Embryonic facial prominence (tissue), 1 donor: ENCODE results near the gene ZFHX3.
"Not testable (repeated sequence)": the region's sequence is repeated elsewhere in the genome, so short reads cannot be mapped to it uniquely, and the experiment has no call there.

ENCODE experiments used
- DNase-seq: peaks from one replicate; pipeline ENCODE4 v3.0.0-alpha.2; 2016; ENCODE audit errors: extremely low spot score

ZFHX3 gene

DNA sequence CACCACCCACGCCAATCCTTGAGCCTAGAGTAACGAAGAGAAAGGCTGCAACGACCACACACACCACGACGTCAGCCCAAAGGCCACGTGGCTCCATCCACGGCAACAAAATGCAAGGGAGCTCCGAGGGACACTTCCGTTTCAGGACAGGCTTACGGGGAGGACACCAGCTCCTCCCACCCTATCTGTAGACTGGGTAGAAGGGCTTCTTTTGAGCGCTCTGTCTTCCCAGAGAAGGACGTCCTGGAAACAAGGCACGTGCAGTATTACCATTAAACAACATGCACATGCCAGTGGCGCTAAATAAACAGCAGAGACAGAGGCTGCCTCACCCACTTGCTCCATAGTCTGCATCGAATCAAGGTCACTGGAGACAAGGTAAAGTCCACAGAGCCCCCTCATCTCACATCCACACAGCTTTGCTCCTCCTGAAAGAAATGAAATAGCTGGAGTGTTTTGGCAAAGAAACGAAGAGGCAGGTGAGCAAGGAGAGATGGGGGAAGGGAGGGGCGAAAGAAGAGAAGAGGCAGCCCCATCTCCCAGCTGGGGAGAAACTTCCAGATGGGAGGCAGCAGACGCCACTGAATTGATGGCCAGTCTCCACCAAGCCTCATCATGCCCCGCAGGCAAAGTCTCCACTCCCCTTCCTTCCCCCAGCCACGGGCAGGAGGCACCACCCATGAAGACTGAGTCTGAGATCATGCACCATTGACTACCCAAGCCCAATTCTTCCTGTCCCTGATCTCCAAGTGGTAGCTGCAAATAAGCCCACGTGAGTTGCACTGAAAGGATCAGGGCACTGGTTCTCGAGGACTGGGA, 24.0 kb downstream of the ZFHX3 start:
- DNase-seq: no peak

DNA sequence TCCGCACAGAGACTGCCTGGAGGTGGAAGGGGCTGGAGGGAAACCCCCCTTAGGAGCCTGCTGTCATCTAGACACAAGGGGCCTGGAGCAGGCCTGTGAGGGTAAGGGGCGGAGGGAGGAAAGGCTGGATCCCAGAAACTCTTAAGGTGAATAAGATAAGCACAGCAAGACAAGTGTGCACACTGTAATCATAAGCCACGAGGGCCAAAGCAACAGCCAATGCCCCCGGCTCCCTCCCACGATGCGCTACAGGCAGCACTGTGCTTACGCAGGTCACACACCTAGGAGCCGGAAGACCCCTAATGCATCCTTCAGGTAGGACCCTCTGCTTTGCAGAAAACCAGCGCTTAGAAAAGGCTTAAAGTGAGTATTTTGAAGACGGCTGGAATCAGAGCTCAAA, 24.6 kb downstream of the ZFHX3 start:
- DNase-seq: no peak

DNA sequence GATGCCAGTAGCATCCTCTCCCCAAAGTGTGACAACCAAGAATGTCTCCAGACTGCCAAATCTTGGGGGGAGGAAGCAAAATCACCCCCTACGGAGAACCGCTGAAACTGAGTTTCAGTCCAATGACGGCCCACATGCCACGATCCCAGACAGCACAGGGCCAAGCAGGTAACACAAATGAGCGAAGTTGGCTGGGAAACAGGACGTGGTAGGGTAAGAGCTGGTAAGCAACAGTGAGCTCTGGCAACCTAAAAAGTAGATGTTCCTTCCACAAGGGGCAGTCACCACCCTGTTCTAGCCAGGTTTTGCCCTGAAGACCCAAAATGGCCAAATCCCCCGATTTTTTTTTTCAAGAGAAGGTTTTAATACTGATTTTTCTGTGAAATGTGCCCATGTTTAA, 25.4 kb downstream of the ZFHX3 start:
- DNase-seq: no peak

DNA sequence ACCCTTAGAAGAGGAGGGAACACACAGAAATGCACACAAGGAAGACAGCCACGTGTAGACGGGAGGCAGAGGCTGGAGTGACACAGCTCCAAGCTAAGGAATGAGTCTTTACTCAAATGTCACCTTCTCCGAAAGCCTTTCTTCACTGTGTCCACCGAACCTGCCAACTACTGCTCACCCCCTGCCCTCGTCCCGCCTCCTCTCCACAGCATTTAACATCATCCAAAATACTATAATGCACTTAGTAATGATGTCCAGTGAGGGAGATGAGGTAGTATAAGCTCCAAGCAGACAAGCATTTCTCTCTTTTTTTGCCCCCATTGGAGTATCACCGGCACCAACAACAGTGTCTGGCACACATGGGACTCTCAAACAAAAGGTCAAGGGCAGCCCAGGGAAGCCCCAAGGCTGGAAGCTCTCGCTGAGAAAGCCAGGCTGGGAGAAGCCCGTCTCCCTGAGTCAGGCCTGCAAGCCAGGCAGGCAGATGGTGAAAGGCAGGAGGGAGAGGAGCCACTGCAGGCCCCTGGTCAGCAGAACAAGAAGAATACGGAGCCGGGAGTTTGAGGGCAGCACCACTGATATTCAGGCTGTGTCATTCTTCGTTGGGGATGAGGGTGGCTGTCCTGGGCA, 25.9 kb downstream of the ZFHX3 start:
- no peak for DNase-seq

DNA sequence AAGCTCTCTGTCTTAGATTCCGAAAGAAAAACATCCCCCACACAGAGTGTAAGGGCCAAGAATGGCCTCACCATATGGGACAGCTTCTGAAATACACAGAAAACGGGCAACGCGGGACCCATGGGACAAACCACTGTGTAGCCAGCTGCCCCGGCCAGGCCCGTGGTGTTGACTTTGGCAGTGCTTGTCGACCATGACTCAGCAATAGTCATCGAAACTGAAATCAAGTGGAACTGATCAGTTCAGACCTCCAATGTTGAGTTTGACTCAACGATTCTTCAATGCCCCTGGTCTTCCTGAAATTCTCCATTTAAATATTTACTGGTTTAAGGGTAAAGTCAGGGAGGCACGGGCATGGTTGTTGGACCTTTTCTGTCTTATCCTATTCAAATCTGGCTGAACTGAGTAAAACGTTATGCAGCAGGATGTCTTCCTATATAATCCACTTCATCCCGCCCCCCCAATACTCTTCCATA, 27.5 kb downstream of the ZFHX3 start:
- no peak for DNase-seq

DNA sequence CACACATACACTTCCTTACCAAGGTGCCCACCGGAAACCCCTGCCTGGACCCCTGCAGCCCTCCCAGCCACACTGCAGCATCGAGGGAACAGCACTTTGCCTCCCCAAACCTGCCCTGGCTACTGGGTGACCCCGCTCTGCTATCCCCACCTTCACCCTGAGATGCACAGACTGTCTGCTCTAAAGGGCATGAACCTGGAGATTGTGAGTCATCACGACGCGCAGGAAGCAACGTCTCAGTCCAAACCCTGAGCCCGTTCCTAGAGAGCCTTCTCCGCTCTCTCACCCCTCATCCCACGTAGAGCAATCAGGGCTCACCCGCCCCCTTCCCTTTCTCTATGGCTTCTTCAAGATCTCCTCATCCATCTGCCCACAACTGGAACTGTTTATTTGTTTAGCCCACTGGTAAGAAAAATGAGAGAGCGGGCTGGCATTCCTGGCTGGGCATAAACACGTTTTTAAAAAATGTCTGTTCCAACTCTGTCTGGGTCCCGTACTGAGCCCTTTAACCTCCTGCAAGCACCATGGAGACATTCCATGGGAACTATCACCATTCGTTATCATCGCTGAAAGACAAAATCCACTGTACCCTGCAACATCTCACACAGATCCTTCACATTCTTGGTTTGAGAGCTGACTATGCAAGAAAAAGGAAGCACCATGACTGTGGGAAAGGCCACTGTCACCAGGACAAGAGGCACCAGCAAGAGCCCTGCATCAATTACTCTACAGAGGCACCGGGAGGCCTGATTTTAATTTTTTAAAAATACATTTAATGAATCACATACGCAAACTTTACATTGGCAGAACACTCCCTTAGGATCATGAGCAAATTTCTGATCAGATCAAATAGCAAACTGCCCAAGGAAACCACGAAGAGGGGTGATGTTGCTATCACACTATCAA, 28.2 kb downstream of the ZFHX3 start:
- DNase-seq: no peak

DNA sequence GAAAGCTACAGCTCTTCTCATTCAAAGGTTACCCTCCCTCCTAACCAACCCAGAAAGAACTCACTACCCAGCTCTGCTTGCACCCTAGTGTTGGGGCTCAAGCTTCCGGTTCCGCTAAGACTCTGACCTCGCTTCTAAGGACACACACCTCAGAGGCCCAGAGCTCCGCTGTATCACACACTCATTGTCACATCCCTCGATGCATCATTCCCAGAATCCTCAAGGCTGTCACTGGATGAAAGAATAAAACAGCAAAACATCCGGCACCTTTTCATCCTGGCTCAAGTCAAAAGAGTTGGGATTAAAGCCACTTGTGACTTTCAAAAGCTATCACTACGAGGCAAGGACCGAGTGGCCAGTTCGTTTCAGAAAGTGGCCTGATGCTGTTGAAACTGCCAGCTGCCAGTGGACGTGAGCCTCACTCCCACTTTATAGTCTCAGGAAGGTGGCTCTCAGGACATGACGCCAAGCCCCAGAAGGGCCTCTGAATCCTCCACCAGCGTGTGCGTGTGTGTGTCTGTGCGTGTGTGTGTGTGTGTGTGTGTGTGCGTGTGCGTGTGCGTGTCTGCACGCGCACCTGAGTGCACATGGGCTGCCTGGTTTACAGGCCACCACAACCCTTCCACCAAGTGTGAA, 29.0 kb downstream of the ZFHX3 start:
- DNase-seq: no peak

DNA sequence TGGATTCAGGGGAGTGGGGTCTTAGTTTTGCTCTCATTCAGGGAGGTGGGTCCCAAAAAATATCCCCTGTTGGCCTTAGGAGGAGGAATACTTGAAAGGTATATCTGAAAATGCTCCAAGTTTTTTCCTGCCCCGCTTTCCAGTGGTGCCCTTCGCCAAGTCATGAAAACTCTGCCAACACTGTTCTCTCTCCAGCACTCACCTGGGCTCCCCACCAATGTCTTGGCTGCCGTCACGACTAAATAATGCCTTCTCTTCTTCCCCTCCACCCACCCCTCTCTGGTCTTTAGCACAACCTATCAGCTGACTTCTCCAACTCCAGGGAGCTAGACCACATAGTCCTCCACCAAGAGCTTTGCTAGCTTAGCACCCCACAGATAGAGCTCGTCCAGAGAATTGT, 30.6 kb downstream of the ZFHX3 start:
- DNase-seq: no peak

DNA sequence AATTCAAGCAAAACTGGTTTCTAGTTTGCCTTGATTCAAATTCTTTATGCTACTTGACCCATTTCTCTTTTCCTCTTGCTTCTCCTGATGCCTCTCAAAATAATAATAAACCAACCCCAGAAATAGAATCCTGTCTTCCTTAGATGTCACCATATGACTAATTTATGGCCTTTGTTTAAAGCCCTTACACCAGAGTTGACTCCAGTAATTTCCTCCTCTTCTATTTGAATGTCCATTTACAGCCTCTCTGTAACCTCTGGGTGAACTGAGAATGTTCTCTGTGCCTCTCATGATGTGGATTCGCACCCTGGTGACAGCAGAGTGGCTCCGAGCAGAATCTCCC, 31.5 kb downstream of the ZFHX3 start:
- no peak for DNase-seq

DNA sequence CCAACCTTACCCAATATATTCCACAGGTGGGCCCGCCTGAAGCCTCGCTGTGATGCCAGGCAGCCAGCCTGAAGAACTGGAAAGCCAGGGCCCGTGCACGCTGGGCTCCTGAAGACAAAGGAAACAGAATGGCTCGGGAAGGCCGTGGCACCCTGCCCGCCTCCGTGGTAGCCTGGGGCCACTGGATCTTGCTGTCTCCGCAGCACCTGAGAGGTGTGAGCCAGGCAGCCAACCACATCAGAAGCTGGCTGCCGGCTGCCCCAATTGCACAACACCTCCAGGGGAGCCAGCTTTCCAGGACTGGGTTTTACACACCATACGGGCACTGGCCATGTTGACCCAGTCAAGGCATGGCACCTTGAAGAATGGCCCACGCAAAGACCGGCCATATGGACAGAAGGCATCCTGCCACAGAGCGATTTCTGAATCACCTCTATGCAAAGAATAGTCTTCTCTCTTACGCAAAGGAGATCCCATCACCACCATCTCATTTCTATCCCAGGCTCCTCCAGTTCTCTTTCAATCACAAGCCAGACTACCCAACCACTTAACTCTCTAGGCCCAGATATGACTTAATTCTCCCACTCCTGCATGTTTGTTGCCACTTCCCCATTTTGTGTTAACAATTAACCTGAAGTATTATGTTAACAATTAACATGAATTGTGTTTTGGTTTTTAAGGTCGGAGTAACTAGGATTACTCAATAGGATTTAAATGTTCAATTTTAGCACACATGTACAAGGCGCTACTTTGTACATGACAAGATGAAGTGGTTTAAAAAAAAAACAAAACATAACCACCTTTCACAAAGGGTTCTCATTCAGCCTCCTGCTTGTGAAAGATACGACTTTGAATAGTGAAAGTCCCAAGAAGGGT, 32.1 kb downstream of the ZFHX3 start:
- no peak for DNase-seq

DNA sequence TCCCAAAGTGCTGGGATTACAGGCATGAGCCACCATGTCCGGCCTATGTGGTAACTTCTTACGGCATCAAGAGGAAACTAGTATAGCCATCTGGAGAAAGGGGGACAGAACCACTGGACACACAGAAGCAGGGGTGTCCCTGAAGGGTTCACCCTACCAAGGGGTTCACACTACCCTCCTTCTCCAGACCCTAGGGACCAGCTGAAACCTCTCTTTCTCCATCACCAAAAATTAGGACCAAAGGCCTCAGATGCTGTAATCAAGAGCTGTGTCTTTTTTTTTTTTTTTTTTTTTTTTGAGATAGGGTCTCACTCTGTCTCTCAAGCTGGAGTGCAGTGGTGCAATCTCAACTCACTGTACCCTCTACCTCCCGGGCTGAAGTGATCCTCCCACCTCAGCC, 33.2 kb downstream of the ZFHX3 start:
- DNase-seq: no peak

DNA sequence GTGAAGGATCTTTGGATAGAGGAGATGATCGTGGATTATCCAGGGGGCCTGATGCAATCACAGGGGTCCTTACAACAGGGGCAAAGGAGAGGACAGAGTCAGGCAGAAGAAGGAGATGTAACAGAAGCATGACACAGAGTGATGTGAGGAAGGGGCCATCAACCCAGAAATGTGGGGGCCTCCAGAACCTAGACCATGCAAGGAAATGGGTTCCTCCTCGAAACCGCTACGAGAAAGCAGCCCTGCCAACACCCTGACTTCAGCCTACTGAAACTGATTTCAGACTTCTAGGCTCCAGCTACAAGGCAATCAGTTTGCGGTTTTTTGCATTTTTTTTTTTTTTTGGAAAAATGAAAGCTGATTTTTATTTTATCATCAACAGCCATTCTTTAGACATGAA, 34.0 kb downstream of the ZFHX3 start:
- no peak for DNase-seq

DNA sequence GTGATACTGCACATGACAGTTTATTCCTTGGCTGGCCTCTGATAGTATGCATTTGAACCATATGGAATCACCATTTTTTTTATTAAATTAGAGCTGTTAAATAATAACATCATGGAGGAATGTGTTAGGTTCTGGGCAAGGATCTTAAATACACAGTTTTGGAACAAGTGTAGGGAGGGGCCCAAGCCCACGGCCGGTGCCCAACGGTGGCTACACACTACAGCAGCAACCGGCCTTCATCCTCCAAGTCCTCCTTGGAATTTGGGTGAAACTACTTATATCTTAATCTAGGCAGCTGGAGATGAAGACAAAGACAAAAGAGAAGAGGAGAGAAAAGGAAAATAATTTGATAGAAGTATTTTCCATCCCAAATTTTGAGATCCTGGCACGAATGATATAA, 35.6 kb downstream of the ZFHX3 start:
- no peak for DNase-seq

DNA sequence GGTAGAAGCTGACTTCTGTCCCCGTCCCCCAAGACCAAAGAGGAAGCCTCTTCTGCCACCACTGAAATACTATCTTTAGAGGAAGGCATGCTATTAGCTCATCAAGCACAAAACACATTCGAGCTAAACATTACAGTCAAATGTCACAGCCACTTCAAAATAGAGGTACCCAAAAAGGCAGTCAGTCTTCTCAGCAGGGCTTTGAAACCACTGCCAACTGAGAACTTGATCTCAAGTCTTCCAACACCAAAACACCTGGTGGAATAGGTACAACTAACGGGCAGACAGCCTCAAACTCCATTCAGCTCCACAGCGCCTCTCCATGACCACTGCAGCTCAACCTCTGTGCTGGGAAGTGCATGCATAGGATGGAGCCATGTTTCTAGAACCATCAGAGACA, 36.0 kb downstream of the ZFHX3 start:
- DNase-seq: no peak

DNA sequence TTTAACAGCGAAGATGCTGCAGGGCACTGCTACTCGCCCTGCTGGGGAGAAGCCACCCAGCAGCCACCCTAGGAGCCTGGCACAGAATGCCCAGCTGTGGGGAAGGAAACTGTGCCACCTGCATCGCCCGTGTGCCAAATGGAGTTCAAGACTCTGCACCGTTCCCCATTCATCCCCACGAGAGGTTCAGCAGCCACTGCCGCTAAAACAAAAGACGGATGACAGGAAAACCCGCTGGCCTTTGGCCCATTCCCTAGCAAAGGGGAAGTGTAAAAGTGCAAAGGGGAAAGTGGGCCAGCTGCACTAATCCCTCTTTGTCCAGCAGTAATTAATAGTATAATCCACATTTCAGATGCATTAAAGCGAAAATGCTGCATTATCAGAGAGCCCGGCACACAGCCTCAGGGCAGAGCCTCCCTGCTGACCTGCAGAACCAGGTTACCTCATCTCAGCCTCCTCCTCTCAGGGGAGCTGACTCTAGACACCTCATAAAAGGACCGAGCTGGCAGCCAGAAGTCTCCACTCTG, 37.7 kb downstream of the ZFHX3 start:
- DNase-seq: no peak

DNA sequence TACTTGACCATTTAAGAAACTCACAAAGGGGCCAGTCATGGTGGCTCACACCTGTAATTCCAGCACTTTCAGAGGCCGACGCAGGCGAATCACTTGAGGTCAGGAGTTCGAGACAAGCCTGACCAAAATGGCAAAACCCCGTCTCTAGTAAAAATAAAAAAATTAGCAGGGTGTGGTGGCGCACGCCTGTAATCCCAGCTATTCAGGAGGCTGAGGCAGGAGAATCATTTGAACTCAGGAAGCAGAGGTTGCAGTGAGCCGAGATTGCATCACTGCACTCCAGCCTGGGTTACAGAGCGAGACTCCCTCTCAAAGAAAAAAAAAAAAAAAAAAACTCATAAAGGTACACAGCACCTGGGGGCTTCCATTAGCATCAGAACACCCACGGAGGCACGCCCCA, 38.2 kb downstream of the ZFHX3 start:
- not testable (repeated sequence) for DNase-seq

DNA sequence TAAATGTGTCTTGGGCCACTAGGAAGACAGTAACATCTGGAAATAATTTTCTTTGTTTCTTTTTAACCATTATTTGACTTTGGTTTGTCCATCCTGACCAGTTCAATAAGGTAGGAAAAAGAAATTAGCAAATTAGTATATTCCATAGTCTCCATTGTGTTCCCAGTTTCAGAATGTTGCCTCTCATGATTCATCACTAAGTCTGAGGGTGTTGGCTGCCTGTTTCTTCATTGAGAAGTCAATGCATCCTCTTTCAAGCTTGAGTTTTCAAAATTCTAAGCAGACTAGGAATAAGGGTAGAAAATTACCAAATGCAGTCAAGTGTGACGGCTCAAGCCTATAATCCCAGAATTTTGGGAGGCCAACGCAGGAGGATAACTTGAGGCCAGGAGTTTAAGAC, 41.9 kb downstream of the ZFHX3 start:
- no peak for DNase-seq

DNA sequence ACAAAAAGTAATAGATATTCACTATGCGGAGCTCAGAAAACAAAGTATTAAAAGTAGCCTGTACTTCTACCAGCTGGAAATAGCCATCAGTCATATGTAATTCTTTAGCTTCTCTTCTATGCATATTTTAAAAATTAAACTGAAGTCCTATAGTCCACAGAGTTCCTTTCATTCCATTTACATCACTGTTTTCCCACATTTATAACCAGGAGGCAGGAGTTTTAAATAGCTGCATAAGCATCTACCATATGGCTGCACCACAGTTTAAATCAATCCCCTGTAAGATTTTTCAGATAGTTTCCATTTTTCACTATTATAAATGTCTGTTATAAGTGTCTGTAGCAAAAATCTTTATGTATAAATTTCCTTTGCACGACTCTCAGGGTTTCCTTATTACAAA, 45.1 kb downstream of the ZFHX3 start:
- DNase-seq: peak; percentile 37

DNA sequence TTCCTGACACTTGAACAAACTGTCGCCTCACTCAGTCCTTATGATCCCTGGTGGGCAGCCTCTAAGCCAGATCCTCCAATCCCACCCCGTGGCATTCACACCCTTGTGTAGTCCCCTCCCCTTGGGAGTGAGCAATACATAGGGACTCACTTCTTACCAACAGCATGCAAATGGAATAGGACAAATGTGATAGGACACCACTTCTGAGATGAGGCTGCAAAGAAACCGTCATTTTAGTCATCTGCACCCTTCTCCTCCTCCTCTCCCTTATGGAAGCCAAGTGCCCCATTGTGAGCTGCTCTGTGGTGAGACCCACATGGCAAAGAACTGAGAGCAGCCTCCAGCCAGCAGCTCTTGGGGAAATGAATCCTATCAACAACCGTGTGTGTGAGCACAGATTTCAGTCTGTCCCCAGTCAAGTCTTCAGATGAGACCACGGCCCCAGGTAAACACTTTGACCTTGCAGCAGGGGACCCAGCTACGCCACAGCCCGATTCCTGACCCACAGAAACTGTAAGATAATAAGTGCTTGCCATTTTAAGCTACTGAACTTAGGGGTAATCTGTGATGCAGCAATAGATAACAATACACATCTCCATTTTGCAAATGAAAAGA, 46.9 kb downstream of the ZFHX3 start:
- DNase-seq: no peak
